ENCODE results near the gene TMEM89. TPM values are rescaled to one million over a fixed set of nuclear protein-coding genes. Genes with fewer than 3 reads are reported as not detected.

TMEM89 gene
- polyA plus RNA-seq, 3 donors, result 0.21 TPM; not detected in 2

DNA sequence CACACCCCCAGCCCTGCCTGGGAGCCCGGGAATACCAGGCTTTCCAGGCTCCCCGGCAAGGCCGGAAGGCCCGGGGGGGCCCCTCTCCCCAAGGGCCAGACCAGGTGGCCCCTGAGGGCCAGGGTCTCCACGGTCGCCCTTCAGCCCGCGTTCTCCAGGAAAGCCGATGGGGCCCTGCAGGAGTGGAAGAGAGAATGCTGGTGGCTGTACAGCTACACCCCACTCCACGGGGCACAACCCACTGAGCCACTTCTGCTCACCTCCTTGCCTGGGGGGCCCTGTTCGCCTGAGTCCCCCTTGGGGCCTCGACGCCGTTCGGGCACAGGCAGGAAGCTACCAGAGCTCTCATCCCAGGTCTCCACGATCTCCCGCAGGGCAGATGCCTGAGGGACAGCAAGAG is 46.2 kb downstream of the TMEM89 start:
- no peaks in the 10 kb centered on the region for H3K4me1 Mint-ChIP-seq
- H3K27ac Mint-ChIP-seq, result no peak overlapping the region
- peaks cover 3 to 6% (median 4%) of the 10 kb centered on the region in 3 donors for H3K27me3 Mint-ChIP-seq (ENCODE audit: low read depth in 3 of 3)
- no peak for DNase-seq
- 88% methylated on average over 9 of the region's 17 CpGs for WGBS (ENCODE audit: insufficient coverage)
- Histone ChIP-seq H3K4me3 (replicated peaks in 1 of 3; ENCODE audit: low read depth in 2 of 3, low read length in 3 of 3) (no peak overlapping the region), H3K4me2 (replicated peaks; ENCODE audit: extremely low read depth, low read length, poor library complexity, severe bottlenecking) (no peak overlapping the region), H3K27me3 (ENCODE audit: control insufficient read depth in 2 of 2, insufficient read depth in 2 of 2, low read length in 2 of 2) (no peaks in the 10 kb centered on the region), H2AFZ (ENCODE audit: insufficient read depth, low read depth, low read length, poor library complexity, severe bottlenecking) (no peak overlapping the region), H3K9me3 (replicated peaks in 1 of 2; ENCODE audit: control insufficient read depth in 1 of 2, insufficient read depth in 1 of 2, low read length in 2 of 2) (no peaks in the 10 kb centered on the region), H3K79me2 (ENCODE audit: insufficient read depth, low read length) (no peaks in the 10 kb centered on the region), H3K36me3 (replicated peaks in 1 of 2; ENCODE audit: control insufficient read depth in 1 of 2, insufficient read depth in 2 of 2, low read length in 2 of 2) (no peaks in the 10 kb centered on the region), H3K4me1 (ENCODE audit: control insufficient read depth in 1 of 2, insufficient read depth in 2 of 2, low read length in 2 of 2) (no peaks in the 10 kb centered on the region), H3K27ac (ENCODE audit: low read depth in 1 of 2, low read length in 2 of 2) (no peak overlapping the region), H4K20me1 (ENCODE audit: insufficient read depth, low read length) (no peaks in the 10 kb centered on the region), H3K9ac (ENCODE audit: insufficient read depth, low read length, poor library complexity, severe bottlenecking) (no peak overlapping the region)
- H3K4me3 Mint-ChIP-seq, result no peak overlapping the region
- TF ChIP-seq, protein P1, sequence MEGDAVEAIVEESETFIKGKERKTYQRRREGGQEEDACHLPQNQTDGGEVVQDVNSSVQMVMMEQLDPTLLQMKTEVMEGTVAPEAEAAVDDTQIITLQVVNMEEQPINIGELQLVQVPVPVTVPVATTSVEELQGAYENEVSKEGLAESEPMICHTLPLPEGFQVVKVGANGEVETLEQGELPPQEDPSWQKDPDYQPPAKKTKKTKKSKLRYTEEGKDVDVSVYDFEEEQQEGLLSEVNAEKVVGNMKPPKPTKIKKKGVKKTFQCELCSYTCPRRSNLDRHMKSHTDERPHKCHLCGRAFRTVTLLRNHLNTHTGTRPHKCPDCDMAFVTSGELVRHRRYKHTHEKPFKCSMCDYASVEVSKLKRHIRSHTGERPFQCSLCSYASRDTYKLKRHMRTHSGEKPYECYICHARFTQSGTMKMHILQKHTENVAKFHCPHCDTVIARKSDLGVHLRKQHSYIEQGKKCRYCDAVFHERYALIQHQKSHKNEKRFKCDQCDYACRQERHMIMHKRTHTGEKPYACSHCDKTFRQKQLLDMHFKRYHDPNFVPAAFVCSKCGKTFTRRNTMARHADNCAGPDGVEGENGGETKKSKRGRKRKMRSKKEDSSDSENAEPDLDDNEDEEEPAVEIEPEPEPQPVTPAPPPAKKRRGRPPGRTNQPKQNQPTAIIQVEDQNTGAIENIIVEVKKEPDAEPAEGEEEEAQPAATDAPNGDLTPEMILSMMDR (IDR thresholded peaks at IDR 0.05), result no peak
- intact Hi-C loops (cut with micrococcal nuclease), result no loop called here
- no peaks in the 10 kb centered on the region for H3K9me3 Mint-ChIP-seq
- H3K36me3 Mint-ChIP-seq, result no peaks in the 10 kb centered on the region

DNA sequence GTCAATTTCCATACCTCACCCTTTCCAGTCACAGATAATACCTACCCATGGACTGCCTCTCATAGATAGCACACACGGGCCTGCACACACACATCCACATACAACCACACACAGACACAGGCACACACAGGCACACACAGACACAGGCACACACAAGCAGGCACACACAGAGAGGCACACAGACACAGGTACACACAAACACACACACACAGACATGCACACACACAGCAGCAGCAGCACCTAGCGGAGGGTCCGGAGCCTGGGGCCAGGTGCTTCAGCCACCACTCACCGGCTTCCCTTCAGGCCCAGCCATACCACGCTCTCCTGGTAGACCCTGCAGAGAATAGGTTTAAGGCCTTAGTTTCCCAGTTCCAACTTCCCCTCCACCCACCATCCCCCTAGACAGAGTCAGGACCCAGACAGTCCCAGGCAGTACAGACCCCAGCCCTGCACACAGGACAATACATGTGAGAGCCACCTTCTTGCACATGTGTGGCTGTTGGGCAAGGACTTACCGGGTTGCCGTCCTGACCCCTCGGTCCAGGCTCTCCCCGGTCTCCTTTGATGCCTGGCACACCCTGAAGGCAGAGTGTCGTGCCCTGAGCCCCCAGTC is 47.5 kb downstream of the TMEM89 start:
- no peak overlapping the region for H3K4me2 ChIP-seq (replicated peaks; ENCODE audit: extremely low read depth, low read length, poor library complexity, severe bottlenecking)
- no peak overlapping the region for H3K27ac Mint-ChIP-seq
- H3K4me1 ChIP-seq (ENCODE audit: control insufficient read depth in 1 of 2, insufficient read depth in 2 of 2, low read length in 2 of 2), result no peaks in the 10 kb centered on the region
- no peaks in the 10 kb centered on the region for H3K9me3 Mint-ChIP-seq
- H3K9ac ChIP-seq (ENCODE audit: insufficient read depth, low read length, poor library complexity, severe bottlenecking), result no peak overlapping the region
- WGBS (ENCODE audit: insufficient coverage), result 98% methylated on average over 5 of the region's 10 CpGs
- H3K4me3 ChIP-seq (replicated peaks in 1 of 3; ENCODE audit: low read depth in 2 of 3, low read length in 3 of 3), result no peak overlapping the region
- H3K79me2 ChIP-seq (ENCODE audit: insufficient read depth, low read length), result no peaks in the 10 kb centered on the region
- TF ChIP-seq, protein P1 (IDR thresholded peaks at IDR 0.05), result no peak
- H3K9me3 ChIP-seq (replicated peaks in 1 of 2; ENCODE audit: control insufficient read depth in 1 of 2, insufficient read depth in 1 of 2, low read length in 2 of 2), result no peaks in the 10 kb centered on the region
- DNase-seq, result no peak
- no peaks in the 10 kb centered on the region for H4K20me1 ChIP-seq (ENCODE audit: insufficient read depth, low read length)
- H3K4me1 Mint-ChIP-seq, result no peaks in the 10 kb centered on the region
- no peak overlapping the region for H2AFZ ChIP-seq (ENCODE audit: insufficient read depth, low read depth, low read length, poor library complexity, severe bottlenecking)
- no peak overlapping the region for H3K27ac ChIP-seq (ENCODE audit: low read depth in 1 of 2, low read length in 2 of 2)
- no peaks in the 10 kb centered on the region for H3K27me3 ChIP-seq (ENCODE audit: control insufficient read depth in 2 of 2, insufficient read depth in 2 of 2, low read length in 2 of 2)
- H3K4me3 Mint-ChIP-seq, result no peak overlapping the region
- no peaks in the 10 kb centered on the region for H3K36me3 ChIP-seq (replicated peaks in 1 of 2; ENCODE audit: control insufficient read depth in 1 of 2, insufficient read depth in 2 of 2, low read length in 2 of 2)
- H3K36me3 Mint-ChIP-seq, result no peaks in the 10 kb centered on the region
- H3K27me3 Mint-ChIP-seq (ENCODE audit: low read depth in 3 of 3), result peaks cover 4 to 9% (median 5%) of the 10 kb centered on the region in 3 donors
- intact Hi-C loops (cut with micrococcal nuclease), result loop anchor here in 1 of 2 donors (5.0 kb wide), 1 partner anchor 33 kb away; the partner anchor contains the start of gene UQCRC1

Measured in CD14-positive monocyte (primary cell).